ENCODE measurements around the gene ENDOV. TPM values are rescaled to one million over a fixed set of nuclear protein-coding genes. Genes with fewer than 3 reads are reported as not detected.
"Not testable (repeated sequence)": the region's sequence is repeated elsewhere in the genome, so short reads cannot be mapped to it uniquely, and the experiment has no call there.

Gene ENDOV
- total RNA-seq, 1 experiment from 2014 or later = 45.6 TPM

DNA sequence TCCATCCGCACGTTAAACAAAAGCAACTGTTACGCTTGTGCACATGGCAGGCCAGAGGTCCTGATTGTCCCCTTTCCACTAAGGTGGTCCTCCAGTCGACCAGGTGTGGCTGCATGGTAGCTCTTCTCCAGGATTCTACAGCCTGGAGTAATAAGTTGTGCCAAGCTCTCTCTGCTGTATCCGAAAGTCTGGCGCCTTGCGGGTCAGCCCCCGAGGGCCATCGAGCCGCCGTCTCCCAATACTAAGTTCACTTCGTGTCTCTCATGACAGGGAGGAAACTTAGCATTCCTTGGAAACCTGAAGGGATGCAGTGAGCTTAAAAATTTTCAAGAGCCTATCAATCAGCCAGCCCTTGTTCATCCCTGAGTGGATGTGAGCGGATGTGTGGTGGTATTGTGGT lies 5.3 kb upstream of the ENDOV start:
- CTCF ChIA-PET = no interaction called here
- intact Hi-C loops (cut with micrococcal nuclease) = no loop called here
- no peaks in the 10 kb centered on the region for H4K20me1 ChIP-seq (ENCODE audit: insufficient read depth)
- H3K27ac ChIP-seq (ENCODE audit: low read depth, low read length) = no peak overlapping the region
- H3K9me2 ChIP-seq (ENCODE audit: insufficient read depth) = no peaks in the 10 kb centered on the region
- H3K4me3 ChIP-seq (replicated peaks in 1 of 2; ENCODE audit: low read depth in 1 of 2, low read length in 2 of 2) = no peak overlapping the region
- H3K4me2 ChIP-seq (ENCODE audit: low read length) = no peak overlapping the region
- no peak overlapping the region for H2AFZ ChIP-seq (ENCODE audit: low read depth, low read length, poor library complexity, severe bottlenecking)
- H3K9me3 ChIP-seq (ENCODE audit: control insufficient read depth in 1 of 2, insufficient read depth in 1 of 2, low read depth in 1 of 2, low read length in 2 of 2) = no peaks in the 10 kb centered on the region
- H3K27me3 ChIP-seq (ENCODE audit: insufficient read depth, low read length) = no peaks in the 10 kb centered on the region
- no TSS peak for BruUV-seq (replicated peaks)
- DNase-seq (ENCODE audit: low read depth, low spot score) = no peak
- 0 out of 2 replicates have a peak, but pooled peaks cover 4% of the 10 kb centered on the region for H3K79me2 ChIP-seq (ENCODE audit: insufficient read depth, low read length)
- RAD21 ChIA-PET (ENCODE audit: low non-redundant PET in 1 of 2, low total read pairs in 2 of 2, uncharacterized antibody in 2 of 2, unreplicated experiment in 2 of 2) = no interaction called here
- peaks cover 7 to 9% of the 10 kb centered on the region in 2 experiments; a peak in 3 of 4 replicates for H3K4me1 ChIP-seq (ENCODE audit: control insufficient read depth in 1 of 2, insufficient read depth in 2 of 2, low read length in 2 of 2)
- TF ChIP-seq JUND (IDR thresholded peaks at IDR 0.05) = no peak
- no peak for TF ChIP-seq POLR2A (IDR thresholded peaks at IDR 0.05; ENCODE audit: borderline replicate concordance, extremely low read depth, insufficient read depth, insufficient read length)
- no peak for TF ChIP-seq EZH2phosphoT487 (IDR thresholded peaks at IDR 0.05; ENCODE audit: borderline replicate concordance)
- TF ChIP-seq SIN3A (IDR thresholded peaks at IDR 0.05; ENCODE audit: low read depth) = no peak
- TF ChIP-seq EGR1 (IDR thresholded peaks at IDR 0.05; ENCODE audit: low read depth) = no peak
- TF ChIP-seq, protein P1, sequence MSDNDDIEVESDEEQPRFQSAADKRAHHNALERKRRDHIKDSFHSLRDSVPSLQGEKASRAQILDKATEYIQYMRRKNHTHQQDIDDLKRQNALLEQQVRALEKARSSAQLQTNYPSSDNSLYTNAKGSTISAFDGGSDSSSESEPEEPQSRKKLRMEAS (IDR thresholded peaks at IDR 0.05) = no peak
- no peak for TF ChIP-seq REST (IDR thresholded peaks at IDR 0.05; ENCODE audit: low read depth)
- no peak for TF ChIP-seq ZNF274 (IDR thresholded peaks at IDR 0.05; ENCODE audit: low read depth, low read length)
- TF ChIP-seq, protein P2, sequence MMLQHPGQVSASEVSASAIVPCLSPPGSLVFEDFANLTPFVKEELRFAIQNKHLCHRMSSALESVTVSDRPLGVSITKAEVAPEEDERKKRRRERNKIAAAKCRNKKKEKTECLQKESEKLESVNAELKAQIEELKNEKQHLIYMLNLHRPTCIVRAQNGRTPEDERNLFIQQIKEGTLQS (IDR thresholded peaks at IDR 0.05) = no peak
- no peak for TF ChIP-seq SP1 (IDR thresholded peaks at IDR 0.05; ENCODE audit: low read depth)
- no peak for TF ChIP-seq CBX3 (IDR thresholded peaks at IDR 0.05; ENCODE audit: low read depth)
- no peak for TF ChIP-seq YY1 (IDR thresholded peaks at IDR 0.05; ENCODE audit: extremely low read depth, insufficient replicate concordance, low read depth, low read length)
- TF ChIP-seq CEBPB (IDR thresholded peaks at IDR 0.05; ENCODE audit: low read depth) = no peak
- no peak for TF ChIP-seq POLR2AphosphoS5 (IDR thresholded peaks at IDR 0.05; ENCODE audit: low read depth, low read length)
- no peak for ATAC-seq
- POLR2A ChIA-PET = no interaction called here
- H3K9ac ChIP-seq (ENCODE audit: low read length) = no peak overlapping the region
- no peaks in the 10 kb centered on the region for H3K36me3 ChIP-seq (ENCODE audit: control insufficient read depth in 1 of 2, insufficient read depth in 2 of 2, low read length in 2 of 2)

DNA sequence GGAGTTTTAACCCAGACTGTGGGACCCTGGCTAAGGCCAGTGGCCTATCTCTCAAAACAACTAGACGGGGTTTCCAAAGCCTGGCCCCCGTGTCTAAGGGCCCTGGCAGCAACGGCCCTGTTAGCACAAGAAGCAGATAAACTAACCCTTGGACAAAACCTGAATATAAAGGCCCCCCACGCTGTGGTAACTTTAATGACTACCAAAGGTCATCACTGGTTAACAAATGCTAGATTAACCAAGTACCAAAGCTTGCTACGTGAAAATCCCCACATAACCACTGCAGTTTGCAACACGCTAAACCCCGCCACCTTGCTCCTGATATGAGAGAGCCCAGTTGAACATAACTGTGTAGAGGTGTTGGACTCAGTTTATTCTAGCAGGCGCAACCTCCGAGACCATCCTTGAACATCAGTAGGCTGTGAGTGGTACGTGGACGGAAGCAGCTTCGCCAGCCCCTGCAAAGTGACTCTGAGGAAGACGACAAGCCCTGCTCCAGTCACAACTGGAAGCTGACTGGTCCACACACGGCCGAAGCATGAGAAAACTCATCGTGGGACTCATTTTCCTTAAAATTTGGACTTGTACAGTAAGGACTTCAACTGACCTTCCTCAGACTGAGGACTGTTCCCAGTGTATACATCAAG lies 4.4 kb upstream of the ENDOV start:
- H3K4me2 ChIP-seq (ENCODE audit: low read length); H2AFZ ChIP-seq (ENCODE audit: low read depth, low read length, poor library complexity, severe bottlenecking); H3K36me3 ChIP-seq (ENCODE audit: control insufficient read depth in 1 of 2, insufficient read depth in 2 of 2, low read length in 2 of 2); ATAC-seq; H3K79me2 ChIP-seq (ENCODE audit: insufficient read depth, low read length); H3K9me3 ChIP-seq (ENCODE audit: control insufficient read depth in 1 of 2, insufficient read depth in 1 of 2, low read depth in 1 of 2, low read length in 2 of 2); H3K4me1 ChIP-seq (ENCODE audit: control insufficient read depth in 1 of 2, insufficient read depth in 2 of 2, low read length in 2 of 2); H3K9ac ChIP-seq (ENCODE audit: low read length); H3K4me3 ChIP-seq (replicated peaks in 1 of 2; ENCODE audit: low read depth in 1 of 2, low read length in 2 of 2); H3K27me3 ChIP-seq (ENCODE audit: insufficient read depth, low read length); H3K27ac ChIP-seq (ENCODE audit: low read depth, low read length); RAD21 ChIA-PET (ENCODE audit: low non-redundant PET in 1 of 2, low total read pairs in 2 of 2, uncharacterized antibody in 2 of 2, unreplicated experiment in 2 of 2); DNase-seq (ENCODE audit: low read depth, low spot score); intact Hi-C loops (cut with micrococcal nuclease); H4K20me1 ChIP-seq (ENCODE audit: insufficient read depth); BruUV-seq (replicated peaks); POLR2A ChIA-PET; H3K9me2 ChIP-seq (ENCODE audit: insufficient read depth); CTCF ChIA-PET: not testable (repeated sequence)

Data from HCT116 (cell line).